GM12801 (cell line): Measurements from ENCODE around the gene VWA5B1.

ENCODE experiments used
- TF ChIP-seq, protein P1 (sequence below): IDR thresholded peaks from one replicate; pipeline ENCODE4 v1.5.1; 2011; ENCODE audit warnings: control low read depth; ENCODE audit not compliant: insufficient read length; ENCODE audit errors: extremely low read depth

VWA5B1 gene

DNA sequence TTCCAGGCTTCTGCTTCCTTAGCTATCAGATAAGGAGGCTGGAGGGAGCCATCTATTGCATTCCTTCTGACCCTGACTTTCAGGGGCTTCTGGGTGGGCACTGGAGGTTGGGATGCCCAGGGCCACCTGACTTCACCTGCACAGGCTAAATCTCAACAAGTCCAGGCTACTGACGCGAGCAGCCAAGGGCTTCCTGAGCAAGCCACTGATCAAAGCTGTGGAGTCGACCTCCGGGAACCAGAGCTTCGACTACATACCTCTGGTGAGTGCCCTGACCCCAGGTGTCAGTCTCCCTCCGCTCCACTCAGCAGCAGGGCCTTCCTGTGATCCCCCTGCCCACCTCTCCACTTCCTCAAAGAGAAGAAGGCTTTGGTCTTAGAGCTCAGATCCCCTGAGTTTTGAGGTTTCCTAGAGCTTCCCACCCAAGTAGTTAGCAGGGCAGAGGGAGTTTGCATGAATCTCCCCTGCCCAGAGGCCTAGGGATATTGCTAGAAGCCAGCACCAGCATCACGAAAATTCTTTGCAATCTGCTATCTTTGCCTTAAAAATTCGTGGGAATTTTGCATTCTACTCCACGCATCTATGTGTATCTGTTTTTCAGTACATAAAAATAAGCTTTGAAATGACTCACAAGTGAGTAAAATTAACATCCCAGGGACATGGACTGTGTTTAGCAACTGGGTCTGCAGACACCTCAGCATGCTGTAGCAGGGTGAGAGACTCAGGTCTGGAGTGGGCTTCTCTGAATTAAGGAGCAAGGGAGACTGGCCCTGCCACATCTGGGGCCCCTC lies 61.4 kb downstream of the VWA5B1 start:
- TF ChIP-seq, protein P1, sequence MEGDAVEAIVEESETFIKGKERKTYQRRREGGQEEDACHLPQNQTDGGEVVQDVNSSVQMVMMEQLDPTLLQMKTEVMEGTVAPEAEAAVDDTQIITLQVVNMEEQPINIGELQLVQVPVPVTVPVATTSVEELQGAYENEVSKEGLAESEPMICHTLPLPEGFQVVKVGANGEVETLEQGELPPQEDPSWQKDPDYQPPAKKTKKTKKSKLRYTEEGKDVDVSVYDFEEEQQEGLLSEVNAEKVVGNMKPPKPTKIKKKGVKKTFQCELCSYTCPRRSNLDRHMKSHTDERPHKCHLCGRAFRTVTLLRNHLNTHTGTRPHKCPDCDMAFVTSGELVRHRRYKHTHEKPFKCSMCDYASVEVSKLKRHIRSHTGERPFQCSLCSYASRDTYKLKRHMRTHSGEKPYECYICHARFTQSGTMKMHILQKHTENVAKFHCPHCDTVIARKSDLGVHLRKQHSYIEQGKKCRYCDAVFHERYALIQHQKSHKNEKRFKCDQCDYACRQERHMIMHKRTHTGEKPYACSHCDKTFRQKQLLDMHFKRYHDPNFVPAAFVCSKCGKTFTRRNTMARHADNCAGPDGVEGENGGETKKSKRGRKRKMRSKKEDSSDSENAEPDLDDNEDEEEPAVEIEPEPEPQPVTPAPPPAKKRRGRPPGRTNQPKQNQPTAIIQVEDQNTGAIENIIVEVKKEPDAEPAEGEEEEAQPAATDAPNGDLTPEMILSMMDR: no peak

DNA sequence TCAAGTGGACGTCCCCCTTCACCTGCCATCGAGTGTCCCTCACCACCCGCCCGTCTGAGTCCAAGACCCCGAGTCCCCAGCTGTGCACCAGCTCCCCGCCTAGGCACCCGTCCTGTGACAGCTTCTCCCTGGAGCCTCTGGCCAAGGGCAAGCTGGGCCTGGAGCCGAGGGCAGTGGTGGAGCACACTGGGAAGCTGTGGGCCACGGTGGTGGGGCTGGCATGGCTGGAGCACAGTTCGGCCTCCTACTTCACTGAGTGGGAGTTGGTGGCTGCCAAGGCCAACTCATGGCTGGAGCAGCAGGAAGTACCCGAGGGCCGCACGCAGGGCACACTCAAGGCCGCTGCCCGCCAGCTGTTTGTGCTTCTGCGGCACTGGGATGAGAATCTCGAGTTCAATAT lies 63.2 kb downstream of the VWA5B1 start:
- TF ChIP-seq, protein P1: no peak

DNA sequence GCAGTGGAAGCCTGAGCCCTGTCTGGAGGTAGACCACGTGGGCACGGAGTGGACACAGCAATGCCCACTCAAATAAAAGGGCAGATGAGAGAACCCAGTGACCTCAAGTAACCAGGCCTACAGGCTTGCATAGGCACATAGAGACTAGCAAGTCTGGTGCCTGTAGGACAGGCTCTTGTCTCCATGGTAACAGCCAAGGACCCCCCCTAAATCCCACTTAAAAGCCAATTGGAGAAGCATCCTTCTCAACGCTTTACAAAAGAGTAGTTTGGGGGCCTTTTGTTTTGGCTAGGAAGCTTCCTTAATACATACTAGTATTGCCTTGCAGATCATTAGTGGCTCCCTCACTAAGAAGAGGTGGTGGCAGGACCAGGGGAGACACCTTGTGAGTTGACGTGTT lies 63.9 kb downstream of the VWA5B1 start:
- TF ChIP-seq, protein P1: no peak

DNA sequence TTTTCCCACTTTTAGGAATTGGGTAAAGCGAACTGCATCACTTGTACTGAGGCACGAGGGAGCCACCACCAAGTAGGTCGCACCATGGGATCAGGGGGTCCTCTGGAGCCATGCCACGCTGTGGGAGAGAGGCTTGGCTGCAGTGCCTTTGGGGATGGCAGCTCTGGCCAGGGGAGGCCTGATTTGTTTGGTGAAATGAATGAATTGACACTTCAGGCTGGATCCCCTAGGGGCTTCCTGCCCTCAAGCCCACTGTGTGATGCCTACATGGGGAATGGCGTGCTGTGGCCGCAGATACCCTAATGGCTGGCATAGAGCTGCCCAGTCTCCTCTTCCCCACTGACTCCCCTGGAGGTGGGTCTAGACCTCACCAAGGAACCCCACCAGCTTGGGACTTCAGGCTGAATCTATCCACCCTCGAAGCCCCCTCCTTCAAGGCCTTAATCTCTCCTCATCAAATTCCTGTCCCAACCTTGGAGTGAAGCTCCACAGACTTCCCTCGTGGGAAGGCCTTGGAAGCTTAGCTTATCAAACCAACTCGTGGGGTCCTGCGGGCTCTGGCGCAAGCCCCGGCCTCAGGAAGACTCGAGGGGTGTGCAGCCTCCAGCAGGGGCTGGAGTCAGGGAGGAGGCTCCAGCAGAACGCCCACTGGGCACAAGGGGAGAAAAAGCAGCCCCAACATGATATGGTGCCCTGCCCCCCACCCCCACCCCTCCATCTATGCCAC lies 64.6 kb downstream of the VWA5B1 start:
- TF ChIP-seq, protein P1: no peak

DNA sequence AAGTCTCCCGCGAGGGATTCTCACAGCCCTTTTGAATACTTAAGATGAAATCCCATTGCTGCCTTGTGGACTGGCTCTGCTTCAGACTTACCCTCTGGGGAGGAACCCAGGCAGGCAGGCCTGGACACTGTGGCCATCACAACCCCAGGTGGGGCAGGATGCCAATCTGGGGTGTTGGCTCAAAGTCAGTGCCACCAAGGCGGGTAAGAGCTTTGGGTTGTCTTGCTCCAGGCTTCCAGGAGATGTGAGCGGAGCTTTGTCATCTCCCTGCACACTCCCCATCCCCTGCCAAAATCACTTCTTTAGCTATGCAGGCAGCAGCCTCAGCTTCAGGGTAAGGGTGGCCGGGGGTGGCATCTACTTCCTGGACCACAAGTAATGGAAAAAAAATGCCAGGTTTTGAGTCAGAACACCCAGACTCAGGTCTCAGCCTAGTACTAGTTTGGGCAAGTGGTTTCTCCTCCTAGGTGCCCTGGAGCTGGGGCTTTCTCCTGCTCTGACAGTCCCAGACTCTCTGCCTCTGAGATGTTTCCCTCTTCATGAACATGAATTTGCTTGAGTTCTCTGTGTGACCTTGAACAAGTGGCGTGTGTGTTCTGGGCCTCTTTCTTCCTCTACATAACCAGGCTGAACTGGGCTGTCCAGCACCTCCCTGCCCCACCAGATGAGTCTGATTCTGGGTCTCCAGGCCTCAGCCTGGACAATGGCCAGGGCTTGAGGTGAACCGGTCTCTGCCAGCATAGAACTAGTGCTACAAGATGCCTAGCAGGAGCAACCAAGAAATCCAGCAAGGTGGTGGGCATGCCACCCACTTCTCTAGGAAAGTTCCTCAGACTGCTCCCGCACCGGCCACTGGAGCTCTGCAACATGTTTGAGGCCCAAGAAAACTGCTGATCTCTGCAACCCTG lies 65.4 kb downstream of the VWA5B1 start:
- TF ChIP-seq, protein P1: no peak

DNA sequence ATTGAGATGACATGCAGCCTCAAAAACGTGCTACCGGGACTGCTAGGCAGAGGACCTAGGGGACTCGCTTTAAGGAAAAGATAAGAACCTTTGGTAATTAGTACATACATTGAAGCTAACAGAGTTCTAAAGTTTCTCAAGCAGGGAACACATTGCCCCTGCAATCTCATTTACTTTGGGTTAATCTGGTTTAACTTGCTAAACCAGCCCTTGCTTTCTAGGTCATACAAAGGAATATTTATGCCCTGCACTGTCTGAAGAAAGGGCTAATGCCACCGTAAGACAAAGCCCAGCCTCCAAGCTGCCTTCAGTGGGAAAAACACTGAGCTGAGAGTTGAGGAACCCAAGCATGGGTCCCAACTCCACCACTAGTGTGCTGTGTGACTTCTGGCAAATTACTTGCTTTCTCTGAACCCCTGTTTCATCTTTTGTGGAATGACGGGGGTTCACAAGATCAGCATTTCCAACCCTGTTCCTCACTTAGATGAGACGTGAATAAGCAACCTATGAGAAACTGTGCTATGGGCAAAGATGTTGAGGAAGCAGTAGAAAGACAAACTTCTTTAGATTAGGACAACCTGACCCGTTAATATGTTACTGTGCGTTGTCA lies 66.3 kb downstream of the VWA5B1 start:
- TF ChIP-seq, protein P1: no peak

DNA sequence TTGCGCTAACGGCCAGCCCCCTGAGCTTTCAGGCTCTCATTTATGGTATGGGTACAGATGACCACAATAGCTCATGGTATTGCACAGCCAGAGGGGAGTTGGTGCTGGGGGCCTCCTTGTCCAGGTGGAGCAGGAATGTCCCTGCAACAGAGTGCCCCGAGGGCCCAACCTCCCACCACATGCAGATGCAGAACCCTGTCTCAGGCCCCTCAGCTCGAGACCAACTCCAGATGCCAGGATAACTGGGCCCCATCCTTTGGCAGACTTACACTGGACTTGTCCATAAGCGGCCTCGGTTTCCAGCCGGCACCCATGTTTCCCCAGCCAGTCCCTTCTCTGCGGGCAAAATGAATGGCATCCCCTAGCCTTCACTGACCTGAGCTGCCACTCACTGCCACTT lies 67.1 kb downstream of the VWA5B1 start:
- TF ChIP-seq, protein P1: no peak
